ENCODE measurements around the gene LRRTM4.

LRRTM4 gene

GRCh38 chr2:76895469-76895868 is 626.7 kb downstream of the LRRTM4 start:
- peak; percentile 35 for DNase-seq (ENCODE audit: low read depth)
- no peak for TF ChIP-seq CTCF (conservative IDR thresholded peaks at IDR 0.05; ENCODE audit: low read depth, low read length)

GRCh38 chr2:76870581-76870980 is 651.6 kb downstream of the LRRTM4 start:
- no peak overlapping the region for H3K4me3 ChIP-seq (ENCODE audit: low read depth, low read length)
- no peak for TF ChIP-seq CTCF (conservative IDR thresholded peaks at IDR 0.05; ENCODE audit: low read depth, low read length)
- peak; percentile 75 for DNase-seq (ENCODE audit: low read depth)

More at GRCh38 chr2:76895469-76895868, 626.7 kb downstream of the LRRTM4 start:
- H3K4me3 ChIP-seq (ENCODE audit: low read depth, low read length): no peak overlapping the region

- DNase-seq (ENCODE audit: low read depth): peak; percentile 55
- no peak overlapping the region for H3K4me3 ChIP-seq (ENCODE audit: low read depth, low read length)
- peak; percentile 17 for TF ChIP-seq CTCF (conservative IDR thresholded peaks at IDR 0.05; ENCODE audit: low read depth, low read length)
These were observed 652.2 kb downstream of the LRRTM4 start for GRCh38 chr2:76870011-76870410.

GRCh38 chr2:76867854-76868253 is 654.3 kb downstream of the LRRTM4 start:
- no peak for TF ChIP-seq CTCF (conservative IDR thresholded peaks at IDR 0.05; ENCODE audit: low read depth, low read length)
- peak; percentile 87 for DNase-seq (ENCODE audit: low read depth)

GRCh38 chr2:76866464-76866863 is 655.7 kb downstream of the LRRTM4 start:
- no peak for DNase-seq (ENCODE audit: low read depth)
- no peak for TF ChIP-seq CTCF (conservative IDR thresholded peaks at IDR 0.05; ENCODE audit: low read depth, low read length)
- H3K4me3 ChIP-seq (ENCODE audit: low read depth, low read length): no peak overlapping the region

More at GRCh38 chr2:76867854-76868253, 654.3 kb downstream of the LRRTM4 start:
- H3K4me3 ChIP-seq (ENCODE audit: low read depth, low read length): no peak overlapping the region

GRCh38 chr2:76862901-76863300 is 659.3 kb downstream of the LRRTM4 start:
- no peak for TF ChIP-seq CTCF (conservative IDR thresholded peaks at IDR 0.05; ENCODE audit: low read depth, low read length)
- no peak for DNase-seq (ENCODE audit: low read depth)
- H3K4me3 ChIP-seq (ENCODE audit: low read depth, low read length): no peak overlapping the region

- DNase-seq (ENCODE audit: low read depth): peak; percentile 66
- no peak for TF ChIP-seq CTCF (conservative IDR thresholded peaks at IDR 0.05; ENCODE audit: low read depth, low read length)
- H3K4me3 ChIP-seq (ENCODE audit: low read depth, low read length): no peak overlapping the region
These were observed 660.5 kb downstream of the LRRTM4 start for GRCh38 chr2:76861708-76862107.
